ENCODE results near the gene CTDSPL. TPM values are rescaled to one million over a fixed set of nuclear protein-coding genes. Genes with fewer than 3 reads are reported as not detected.
A peak's percentile ranks its signal among the peaks of the same experiment; 100 is the strongest.
"Not testable (repeated sequence)": the region's sequence is repeated elsewhere in the genome, so short reads cannot be mapped to it uniquely, and the experiment has no call there.

Gene CTDSPL
- total and polyA plus RNA-seq, 2 donors, result 36.9 to 58.2 TPM

- H3K36me3 ChIP-seq (ENCODE audit: insufficient read depth), result no peaks in the 10 kb centered on the region
- DNase-seq (ENCODE audit: extremely low spot score), result no peak
- no peaks in the 10 kb centered on the region for H3K4me1 ChIP-seq (ENCODE audit: insufficient read depth)
- H3K27ac ChIP-seq (ENCODE audit: low read depth), result no peak overlapping the region
- H3K4me3 ChIP-seq (ENCODE audit: low read depth, low read length), result no peak overlapping the region
- WGBS, result 88% methylated on average over 6 of the region's 6 CpGs
Measured at GRCh38 chr3:38027466-38028465, 166.1 kb downstream of the CTDSPL start.

DNA sequence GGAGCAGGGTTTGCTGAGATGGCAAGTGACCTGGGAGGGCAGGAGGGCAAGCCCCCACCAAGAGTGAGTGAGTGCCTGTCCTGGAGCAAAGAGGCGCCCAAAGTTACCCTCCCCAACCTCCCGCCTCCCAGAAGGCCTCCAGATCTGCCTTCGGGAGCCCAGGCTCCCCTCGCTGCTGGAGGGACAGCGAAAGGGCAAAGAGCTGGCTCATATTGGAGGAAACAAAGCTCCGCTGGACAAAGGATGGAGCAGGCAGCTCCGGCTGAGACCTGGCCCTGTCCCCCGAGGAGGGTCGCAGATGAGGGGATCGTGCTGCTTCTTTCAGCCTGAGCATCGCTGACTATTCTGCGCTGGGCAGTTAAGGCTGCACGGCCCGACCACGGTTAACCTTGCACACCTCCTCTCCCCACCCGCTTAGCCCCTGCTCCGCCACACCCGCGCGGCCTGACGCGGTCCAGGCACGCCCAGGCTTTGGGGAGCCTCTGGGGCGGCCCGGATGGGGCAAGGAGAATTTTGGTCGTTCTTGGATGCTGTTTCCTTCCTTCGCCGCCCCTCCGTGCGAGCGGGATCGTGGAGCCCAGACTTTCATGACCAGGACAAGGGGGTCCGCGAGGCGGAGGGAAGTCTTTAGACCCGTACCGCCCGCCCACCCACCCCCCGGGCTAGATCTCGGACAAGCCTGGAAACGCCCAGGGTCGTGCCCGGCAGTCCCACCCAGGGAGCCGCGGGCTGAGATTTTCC is 167.1 kb downstream of the CTDSPL start:
- Histone ChIP-seq H3K4me1 (ENCODE audit: insufficient read depth) (no peaks in the 10 kb centered on the region), H3K4me3 (ENCODE audit: low read depth, low read length) (peak overlapping the region; percentile 74), H3K27ac (ENCODE audit: low read depth) (peak overlapping the region; percentile 80), H3K36me3 (ENCODE audit: insufficient read depth) (no peaks in the 10 kb centered on the region)
- DNase-seq (ENCODE audit: extremely low spot score), result no peak
- 15% methylated on average over 45 of the region's 45 CpGs for WGBS

- no peak for DNase-seq (ENCODE audit: extremely low spot score)
- Histone ChIP-seq H3K27ac (ENCODE audit: low read depth) (peak within 1 kb of the TSS; percentile 89), H3K4me3 (ENCODE audit: low read depth, low read length) (peak within 1 kb of the TSS; percentile 74), H3K36me3 (ENCODE audit: insufficient read depth) (no peaks in the 10 kb centered on the region), H3K4me1 (ENCODE audit: insufficient read depth) (no peaks in the 10 kb centered on the region)
- WGBS, result under 1% methylated on average over 75 of the region's 75 CpGs
Measured at GRCh38 chr3:38029400-38030125, 167.9 kb downstream of the CTDSPL start, which contains the start of gene PLCD1. TSS of gene PLCD1 (minus strand) at chr3:38029642. CDS start at chr3:38029539, 103 bp downstream.

- Histone ChIP-seq H3K36me3 (ENCODE audit: insufficient read depth) (no peaks in the 10 kb centered on the region), H3K4me1 (ENCODE audit: insufficient read depth) (no peaks in the 10 kb centered on the region), H3K27ac (ENCODE audit: low read depth) (peak overlapping the region; percentile 89), H3K4me3 (ENCODE audit: low read depth, low read length) (peak overlapping the region; percentile 74)
- no peak for DNase-seq (ENCODE audit: extremely low spot score)
- WGBS, result 37% methylated on average over 8 of the region's 8 CpGs
Measured at GRCh38 chr3:38030126-38031021, 168.7 kb downstream of the CTDSPL start.

DNA sequence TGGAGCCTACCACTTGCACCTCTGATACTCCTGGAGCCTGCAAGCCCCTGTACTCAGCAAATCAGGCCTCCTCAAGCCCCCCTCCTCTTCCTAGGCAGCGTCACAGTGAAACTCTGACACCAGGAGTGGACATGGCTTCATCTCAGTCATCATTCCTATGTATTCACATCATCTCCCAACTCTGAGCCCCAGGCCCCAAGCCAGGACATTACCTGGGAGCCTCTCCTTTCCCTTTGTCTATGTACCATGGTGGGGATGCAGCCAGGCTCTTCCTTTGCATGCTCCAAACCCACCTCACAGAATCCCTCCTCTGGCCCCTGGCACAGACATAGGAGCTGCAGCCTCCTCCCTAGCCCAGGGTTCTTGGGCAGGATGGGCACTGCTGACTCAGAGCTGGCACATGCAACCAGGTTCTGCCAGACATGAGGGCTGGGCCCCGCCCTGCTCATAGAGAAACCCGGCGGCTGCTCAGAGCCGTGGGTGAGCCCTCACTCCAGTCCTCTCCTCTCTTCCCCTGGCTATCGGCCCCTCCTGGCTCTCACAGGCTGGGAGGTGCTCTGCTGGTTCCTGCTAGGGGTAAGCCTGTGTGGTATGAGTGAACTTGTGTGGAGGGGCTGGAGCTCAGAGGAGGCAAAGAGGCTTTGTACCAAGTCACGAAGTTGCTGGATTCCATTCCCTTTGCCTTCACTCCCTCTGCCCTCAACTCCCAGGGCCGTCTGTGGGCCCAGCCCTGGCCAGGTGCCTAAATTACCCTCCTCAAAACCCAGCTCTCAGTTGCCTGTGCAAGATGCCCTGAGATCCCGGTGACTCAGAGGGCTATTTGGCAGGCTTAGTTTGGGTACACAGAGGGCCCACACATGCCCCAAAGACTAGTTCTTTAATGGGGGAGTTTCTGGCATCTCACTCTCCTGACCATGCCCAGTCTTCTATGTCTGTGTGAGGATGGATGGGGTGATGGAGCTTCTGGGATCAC is 169.6 kb downstream of the CTDSPL start:
- WGBS, result 57% methylated on average over 9 of the region's 9 CpGs
- H3K4me1 ChIP-seq (ENCODE audit: insufficient read depth), result no peaks in the 10 kb centered on the region
- peak overlapping the region; percentile 51 for H3K27ac ChIP-seq (ENCODE audit: low read depth)
- H3K36me3 ChIP-seq (ENCODE audit: insufficient read depth), result no peaks in the 10 kb centered on the region
- DNase-seq (ENCODE audit: extremely low spot score), result no peak
- no peak overlapping the region for H3K4me3 ChIP-seq (ENCODE audit: low read depth, low read length)

DNA sequence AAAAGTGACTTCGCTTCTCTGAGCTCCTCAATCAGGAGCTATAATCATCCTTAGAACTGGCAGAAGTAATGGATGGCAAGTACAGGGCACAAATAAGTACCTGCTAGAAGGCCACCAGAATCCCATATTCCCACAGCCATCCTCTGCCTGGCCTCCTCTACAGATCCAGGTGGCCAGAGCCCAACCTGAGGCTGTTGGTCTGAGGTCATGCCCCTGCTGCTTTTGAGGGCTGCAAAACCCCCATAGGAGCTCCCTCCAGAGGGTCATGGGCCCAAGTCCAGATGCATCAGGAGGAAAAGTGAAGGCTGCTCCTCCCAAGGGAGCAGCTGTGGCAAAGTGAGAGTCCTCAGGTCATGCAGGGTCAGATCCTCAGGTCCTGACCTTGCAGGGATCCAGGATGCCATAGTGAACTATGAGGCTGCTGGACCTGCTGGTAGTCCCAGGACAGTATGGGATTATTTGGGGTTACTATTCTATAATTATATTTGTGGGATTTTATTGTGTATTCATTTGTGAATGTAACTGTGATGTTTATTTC is 170.7 kb downstream of the CTDSPL start:
- no peaks in the 10 kb centered on the region for H3K36me3 ChIP-seq (ENCODE audit: insufficient read depth)
- no peaks in the 10 kb centered on the region for H3K4me1 ChIP-seq (ENCODE audit: insufficient read depth)
- WGBS, result 98% methylated on average over 1 of the region's 1 CpG
- DNase-seq (ENCODE audit: extremely low spot score), result no peak
- H3K4me3 ChIP-seq (ENCODE audit: low read depth, low read length), result no peak overlapping the region
- H3K27ac ChIP-seq (ENCODE audit: low read depth), result no peak overlapping the region

GRCh38 chr3:38033586-38033985 is 171.9 kb downstream of the CTDSPL start:
- not testable (repeated sequence) for H3K36me3 ChIP-seq (ENCODE audit: insufficient read depth); DNase-seq (ENCODE audit: extremely low spot score); H3K27ac ChIP-seq (ENCODE audit: low read depth); H3K4me3 ChIP-seq (ENCODE audit: low read depth, low read length); H3K4me1 ChIP-seq (ENCODE audit: insufficient read depth)
- 87% methylated on average over 7 of the region's 7 CpGs for WGBS

Small RNA genes within 50 kb of the gene (small RNA-seq; reads per million reads assigned to genes)
- gene MIR26A1 (10.4 reads per million, percentile 94 among the genes with 10 or more reads in this experiment), gene RF00019 (not detected)

Other genes starting within 250 kb of the CTDSPL start
- gene VILL, start 128.9 kb downstream of the CTDSPL start, total RNA-seq, result 16.0 TPM
- 17.5 TPM for gene VILL, start 128.9 kb downstream of the CTDSPL start, polyA plus RNA-seq
- 14.6 TPM for gene PLCD1, start 167.8 kb downstream of the CTDSPL start, total RNA-seq
- gene PLCD1, start 167.8 kb downstream of the CTDSPL start, polyA plus RNA-seq, result 34.9 TPM
- gene DLEC1, start 177.3 kb downstream of the CTDSPL start, total RNA-seq, result 0.42 TPM
- 0.29 TPM for gene DLEC1, start 177.3 kb downstream of the CTDSPL start, polyA plus RNA-seq